Measurements from ENCODE around the gene CACNA1I.

DNA sequence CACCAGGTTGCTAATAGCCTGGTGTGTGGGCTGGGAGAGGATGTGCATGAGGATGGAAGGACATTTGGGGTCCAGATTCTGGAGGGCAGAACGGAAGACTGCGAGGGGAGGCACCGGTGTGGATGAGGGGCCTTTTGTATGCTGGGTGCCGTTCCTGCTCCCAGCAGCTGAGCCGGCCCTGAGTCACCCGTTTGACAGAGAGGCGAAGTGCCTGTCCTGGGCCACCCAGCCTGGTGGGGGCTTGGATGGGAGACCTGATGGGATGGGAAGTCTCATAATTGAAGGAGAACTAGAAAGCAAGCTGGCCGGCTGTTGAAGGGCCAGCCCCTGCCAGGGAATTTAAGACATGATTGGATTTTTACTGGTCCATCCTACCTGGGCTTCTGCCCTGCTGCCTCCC, 10.8 kb downstream of the CACNA1I start:
- TF ChIP-seq, protein P1, sequence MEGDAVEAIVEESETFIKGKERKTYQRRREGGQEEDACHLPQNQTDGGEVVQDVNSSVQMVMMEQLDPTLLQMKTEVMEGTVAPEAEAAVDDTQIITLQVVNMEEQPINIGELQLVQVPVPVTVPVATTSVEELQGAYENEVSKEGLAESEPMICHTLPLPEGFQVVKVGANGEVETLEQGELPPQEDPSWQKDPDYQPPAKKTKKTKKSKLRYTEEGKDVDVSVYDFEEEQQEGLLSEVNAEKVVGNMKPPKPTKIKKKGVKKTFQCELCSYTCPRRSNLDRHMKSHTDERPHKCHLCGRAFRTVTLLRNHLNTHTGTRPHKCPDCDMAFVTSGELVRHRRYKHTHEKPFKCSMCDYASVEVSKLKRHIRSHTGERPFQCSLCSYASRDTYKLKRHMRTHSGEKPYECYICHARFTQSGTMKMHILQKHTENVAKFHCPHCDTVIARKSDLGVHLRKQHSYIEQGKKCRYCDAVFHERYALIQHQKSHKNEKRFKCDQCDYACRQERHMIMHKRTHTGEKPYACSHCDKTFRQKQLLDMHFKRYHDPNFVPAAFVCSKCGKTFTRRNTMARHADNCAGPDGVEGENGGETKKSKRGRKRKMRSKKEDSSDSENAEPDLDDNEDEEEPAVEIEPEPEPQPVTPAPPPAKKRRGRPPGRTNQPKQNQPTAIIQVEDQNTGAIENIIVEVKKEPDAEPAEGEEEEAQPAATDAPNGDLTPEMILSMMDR (IDR thresholded peaks at IDR 0.05; ENCODE audit: poor library complexity) = no peak
- TF ChIP-seq EZH2phosphoT487 (IDR thresholded peaks at IDR 0.05; ENCODE audit: low read depth, severe bottlenecking, unreplicated experiment) (no peak), EZH2 (IDR thresholded peaks at IDR 0.05; ENCODE audit: borderline replicate concordance) (no peak)
